Measurements from ENCODE around the gene KITLG.
"Not testable (repeated sequence)": the region's sequence is repeated elsewhere in the genome, so short reads cannot be mapped to it uniquely, and the experiment has no call there.

GRCh38 chr12:88466708-88467107, 113.6 kb downstream of the KITLG start:
- not testable (repeated sequence) for TF ChIP-seq CTCF, POLR2A, POLR2AphosphoS5 (IDR thresholded peaks at IDR 0.05)
